Activated naive CD4-positive, alpha-beta T cell treated with Interleukin-2 at 50 U/mL for 16 hours (primary cell): ENCODE results near the gene MPZL3.

Experiments
- DNase-seq: peaks from one replicate; pipeline ENCODE4 v3.0.0-alpha.2; 2020

Gene MPZL3, protein sequence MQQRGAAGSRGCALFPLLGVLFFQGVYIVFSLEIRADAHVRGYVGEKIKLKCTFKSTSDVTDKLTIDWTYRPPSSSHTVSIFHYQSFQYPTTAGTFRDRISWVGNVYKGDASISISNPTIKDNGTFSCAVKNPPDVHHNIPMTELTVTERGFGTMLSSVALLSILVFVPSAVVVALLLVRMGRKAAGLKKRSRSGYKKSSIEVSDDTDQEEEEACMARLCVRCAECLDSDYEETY

DNA sequence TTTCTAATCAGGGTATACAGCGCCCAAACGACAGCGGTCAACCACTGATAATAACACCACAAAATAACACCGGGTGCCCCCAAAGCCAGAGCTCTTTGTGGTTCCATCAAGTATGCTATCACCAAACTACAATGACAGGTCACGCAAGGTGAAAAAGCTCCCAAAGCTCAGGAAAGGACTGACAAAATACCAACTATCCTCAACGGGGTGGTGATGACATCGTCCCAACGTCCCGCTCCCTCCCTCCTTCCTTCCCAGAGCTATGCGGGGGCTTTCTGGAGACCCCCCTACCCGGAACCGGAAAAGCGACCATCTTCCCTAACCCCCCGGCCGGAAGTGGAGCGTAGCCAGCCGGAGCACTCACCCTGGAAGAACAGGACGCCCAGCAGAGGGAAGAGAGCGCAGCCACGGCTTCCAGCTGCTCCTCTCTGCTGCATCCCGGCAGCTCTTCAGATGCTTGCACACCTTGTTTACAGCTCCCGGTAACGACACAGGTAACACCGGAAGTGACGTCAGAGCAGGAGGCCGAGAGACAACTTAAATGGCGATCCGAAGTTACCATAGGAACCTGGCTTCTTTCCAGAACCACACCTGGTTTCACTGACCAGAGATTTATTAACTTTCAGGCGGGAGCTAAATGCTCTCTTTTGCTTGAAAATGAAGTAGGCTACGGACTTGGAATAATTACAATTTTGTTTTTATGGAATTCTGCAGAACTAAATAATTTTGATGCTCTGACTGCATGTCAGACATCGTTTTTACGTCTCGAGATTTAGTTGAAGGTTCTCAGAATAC, at the start of gene MPZL3:
Gene MPZL3 (minus strand): TSS at position 508 of the 795 bp plus-strand sequence. CDS start 71 bp downstream, at position 437.
- DNase-seq = peak; percentile 78

DNA sequence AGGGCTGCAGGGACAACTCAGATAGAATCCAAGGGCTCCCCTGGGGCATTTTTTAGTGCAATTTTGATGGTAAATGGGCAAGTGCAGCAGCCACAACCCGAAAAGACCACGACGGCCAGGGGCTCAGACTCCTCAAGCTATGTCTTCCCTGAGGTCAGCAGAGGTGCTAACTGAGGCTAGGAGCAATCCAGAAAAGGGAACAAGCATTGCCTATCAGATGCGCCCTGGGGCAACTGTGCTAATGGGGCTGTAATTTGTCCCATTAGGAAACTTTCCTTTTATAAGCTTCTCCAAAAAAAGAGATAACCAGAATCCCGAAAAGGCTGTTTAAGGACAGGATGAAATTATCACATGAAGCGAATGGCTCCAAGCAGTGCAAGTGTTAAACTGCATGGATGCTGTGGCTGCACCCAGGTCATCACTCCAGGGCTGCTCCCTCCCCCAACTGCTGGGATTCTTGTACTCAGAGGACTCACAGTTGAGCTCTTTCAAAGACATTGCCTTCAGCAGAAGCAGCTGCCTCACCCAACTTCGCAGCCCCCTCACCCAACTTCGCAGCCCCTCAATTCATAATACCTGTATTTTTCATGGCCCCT, 49.5 kb upstream of the MPZL3 start:
- no peak for DNase-seq

DNA sequence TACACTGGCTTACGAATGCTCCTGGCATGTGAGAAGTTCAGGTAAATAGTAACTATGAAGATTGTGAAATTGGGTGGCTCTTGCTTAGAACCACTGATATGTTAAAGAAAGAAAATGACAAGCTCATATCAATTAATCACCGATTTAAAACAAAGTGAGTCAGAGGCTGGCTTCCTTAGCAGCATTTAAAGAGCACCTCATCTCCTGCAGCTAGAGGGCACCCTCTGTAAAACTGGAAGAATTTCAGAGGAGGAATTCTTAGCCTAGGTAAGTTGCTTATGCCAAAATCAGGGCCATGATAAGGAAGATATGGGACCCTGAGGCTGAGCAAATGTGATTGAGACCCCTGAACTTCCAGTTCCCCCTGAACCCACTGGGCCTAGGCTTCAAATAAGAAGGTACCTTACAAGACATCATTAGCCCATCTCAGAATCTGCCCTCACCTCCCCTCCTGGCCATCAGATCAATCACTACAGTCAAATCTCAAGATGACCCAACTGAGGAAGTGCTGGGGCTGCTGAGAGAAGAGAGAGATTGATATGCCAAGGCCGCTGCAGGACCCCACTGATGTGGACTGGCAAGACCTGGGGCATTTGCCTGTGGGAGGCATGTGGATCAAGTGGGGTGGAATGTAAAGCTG, 43.8 kb upstream of the MPZL3 start:
- DNase-seq = peak; percentile 53

DNA sequence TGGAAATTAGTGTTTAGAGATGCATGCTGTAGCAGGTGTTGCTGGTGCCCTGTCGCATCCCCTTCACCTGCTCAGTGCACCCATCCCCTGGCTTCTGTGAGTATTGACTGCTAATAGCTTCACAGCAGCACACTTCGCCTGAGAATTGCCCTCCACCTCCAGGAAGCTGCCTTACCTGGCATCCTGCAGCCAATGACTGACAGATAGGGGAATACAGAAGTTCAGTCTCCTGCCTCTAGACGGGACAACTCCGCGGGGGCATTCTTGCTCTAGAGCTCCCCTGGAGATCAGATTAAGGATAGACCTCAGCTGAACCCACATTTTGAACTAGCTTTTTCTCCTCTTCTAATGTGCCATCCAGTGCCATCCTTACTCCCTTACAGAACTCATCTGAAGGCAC, 43.0 kb upstream of the MPZL3 start:
- DNase-seq = no peak

DNA sequence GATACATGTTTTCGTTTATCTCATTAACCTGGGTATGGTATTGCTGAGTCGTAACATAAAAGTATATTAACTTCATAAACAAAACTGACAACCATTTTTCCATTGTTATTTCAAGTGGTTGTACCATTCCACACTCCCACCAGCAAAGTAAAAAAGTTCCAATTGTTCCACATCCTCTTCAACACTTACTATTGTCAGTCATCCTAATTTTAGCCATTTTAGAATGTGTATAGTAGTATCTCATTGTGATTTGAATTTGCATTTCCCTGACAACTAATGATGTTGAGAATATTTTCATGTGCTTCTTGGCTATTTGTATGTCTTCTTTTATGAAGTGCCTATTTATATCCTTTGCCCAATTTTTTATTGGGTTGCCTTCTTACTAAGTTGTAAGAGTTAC, 41.9 kb upstream of the MPZL3 start:
- no peak for DNase-seq

DNA sequence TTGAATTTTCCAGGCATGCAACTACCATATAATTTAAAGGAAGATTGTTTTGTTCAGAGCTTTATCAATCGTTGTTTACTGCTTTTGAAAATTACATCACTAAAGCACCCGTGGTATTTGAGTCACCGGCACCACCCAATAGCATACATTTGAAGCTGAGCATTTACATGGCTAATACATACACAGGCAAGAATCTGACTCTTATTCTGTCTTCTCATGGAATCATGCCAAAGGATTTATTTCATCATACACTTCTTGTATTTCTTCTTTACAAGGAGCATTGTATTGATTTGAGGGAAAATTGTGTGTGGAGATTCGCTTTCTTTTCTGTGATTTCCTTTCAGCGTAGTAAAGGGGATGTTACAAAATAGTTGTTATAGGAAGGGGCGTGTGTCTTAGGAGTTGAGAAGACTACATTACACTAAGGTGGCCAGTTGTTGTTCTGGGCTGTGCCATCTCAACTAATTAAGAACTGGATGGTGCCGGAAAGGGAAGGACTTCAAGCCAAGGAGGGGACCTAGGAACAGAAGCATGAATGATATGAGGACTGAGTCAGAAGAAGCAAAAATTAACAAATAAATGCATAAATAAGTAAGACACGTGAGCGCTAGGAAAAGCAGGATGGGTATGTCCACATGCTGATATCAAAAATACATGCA, 39.4 kb upstream of the MPZL3 start:
- DNase-seq = no peak

DNA sequence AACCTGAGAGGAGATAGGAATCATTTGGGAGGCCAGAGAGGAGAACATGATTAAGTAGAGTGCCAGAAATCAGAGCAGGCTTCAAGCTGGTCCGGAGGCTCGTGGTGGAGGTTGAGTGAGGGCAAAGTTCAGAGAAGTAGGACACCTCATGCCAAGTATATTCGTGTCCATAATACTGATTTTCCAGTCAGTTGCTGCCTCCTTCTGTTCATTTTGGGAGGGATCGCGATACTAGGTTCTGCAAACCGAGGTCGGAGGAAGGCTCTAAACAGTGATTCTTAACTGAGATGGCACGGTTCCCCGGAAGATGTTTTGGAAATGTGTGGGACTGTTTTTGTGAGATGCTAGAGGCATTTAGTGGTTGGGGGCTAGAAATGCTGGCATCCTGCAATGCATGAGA, 38.8 kb upstream of the MPZL3 start:
- DNase-seq = peak; percentile 39

DNA sequence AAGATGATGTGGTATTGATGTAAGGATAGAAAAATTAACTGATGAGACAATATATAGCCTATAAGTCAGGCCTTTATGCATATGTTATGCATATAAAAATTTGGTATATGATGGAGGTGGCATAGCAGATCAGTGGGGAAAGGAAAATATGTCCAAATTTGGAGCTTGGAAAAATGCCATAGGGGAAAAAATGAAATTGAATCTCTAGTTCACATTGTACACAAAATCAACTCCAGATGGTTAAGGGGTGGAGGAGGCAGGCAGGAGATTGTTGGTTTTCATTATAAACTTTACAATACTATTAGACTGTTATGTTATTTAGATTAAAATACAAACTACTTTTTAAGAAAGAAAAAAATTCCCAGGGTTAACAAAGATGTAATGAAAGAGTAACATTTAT, 37.2 kb upstream of the MPZL3 start:
- no peak for DNase-seq

DNA sequence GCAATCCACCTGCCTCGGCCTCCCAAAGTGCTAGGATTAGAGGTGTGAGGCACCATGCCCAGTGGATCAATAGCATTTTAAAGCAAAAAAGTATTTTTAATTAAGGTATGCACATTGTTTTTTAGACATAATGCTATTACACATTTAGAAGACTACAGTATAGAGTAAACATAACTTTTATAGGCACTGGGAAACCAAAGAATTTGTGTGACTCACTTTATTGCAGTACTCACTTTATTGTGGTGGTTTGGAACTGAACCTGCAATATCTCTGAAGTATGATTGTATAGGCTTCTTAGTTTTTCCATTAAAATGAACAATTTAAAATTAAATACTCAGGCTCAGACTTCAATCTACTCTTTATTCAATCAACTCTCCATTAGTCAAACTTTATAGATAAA, 34.8 kb upstream of the MPZL3 start:
- no peak for DNase-seq

DNA sequence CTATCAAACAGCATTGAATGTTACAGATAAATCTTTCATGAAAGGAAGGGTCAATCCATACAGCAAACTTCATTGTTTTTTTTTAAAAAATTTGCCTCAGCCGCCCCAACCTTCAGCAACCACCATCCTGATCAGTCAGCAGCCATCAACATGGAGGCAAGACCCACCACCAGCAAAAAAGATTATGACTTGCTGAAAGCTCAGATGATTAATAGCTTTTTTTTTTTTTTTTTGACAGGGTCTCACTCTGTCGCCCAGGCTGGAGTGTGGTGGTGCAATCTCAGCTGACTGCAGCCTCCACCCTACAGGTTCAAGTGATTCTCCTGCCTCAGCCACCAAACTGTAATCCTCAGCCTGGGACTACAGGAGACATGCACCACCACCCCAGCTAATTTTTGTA, 34.4 kb upstream of the MPZL3 start:
- DNase-seq = no peak

DNA sequence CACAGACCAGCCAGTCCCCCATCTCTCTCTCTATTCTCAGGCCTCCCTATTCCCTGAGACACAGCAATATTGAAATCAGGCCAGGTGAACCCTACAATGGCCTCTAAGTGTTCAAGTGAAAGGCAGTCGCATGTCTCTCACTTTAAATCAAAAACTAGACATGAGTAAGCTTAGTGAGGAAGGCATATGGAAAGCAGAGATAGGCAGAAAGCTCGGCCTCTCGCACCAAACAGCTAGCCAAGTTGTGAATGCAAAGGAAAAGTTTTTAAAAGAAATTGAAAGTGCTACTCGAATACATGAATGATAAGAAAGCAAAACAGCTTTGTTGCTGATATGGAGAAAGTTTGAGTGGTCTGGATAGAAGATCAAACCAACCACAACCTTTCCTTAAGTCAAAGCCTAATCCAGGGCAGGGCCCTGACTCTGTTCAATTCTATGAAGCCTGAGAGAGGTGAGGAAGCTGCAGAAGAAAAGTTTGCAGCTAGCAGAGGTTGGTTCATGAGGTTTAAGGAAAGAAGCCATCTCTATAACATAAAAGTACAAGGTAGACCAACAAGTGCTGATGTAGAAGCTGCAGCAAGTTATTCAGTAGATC, 31.7 kb upstream of the MPZL3 start:
- DNase-seq = no peak

DNA sequence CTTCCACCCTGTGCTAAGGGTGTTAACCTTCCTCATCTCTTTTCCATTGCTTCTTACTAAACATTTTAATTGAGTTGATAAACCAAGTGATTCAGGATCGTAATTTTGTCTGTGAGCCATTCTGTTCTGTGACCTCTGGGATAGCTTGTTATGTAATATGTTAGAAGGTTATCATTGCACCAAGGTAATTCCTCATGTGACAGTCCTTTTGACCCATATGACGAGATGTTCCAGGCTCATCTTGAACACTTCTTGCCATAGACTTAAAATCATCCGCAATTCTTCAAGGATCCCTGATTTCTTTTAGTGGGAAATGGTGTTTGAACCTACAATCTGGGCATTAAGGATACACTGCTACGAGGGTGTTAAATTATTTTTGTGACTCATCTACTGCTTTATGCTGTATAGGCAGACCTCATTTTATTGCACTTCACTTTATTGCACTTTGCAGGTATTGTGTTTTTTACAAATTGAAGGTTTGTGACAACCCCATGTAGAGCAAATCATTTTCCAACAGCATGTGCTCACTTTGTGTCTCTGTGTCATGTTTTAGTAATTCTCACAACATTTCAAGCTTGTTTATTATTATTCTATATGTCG, 31.0 kb upstream of the MPZL3 start:
- no peak for DNase-seq

DNA sequence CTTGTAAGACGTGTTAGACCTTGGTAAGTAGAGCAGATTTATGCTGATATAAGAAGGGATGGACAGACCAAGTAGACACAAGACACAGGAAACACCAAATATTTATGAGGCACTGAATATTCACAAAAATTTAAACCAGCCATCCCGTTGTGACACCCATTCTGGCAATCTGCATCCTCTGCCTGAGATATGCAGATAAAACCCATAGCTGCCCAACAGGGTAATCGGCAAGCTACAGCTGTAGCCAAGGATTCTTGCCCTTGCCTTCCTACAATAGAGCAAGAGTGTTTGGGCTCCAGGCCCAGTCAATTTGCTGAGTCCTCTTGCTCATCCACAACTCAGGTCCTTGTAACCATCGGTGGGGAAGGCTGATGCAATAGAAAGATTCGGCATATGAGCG, 30.4 kb upstream of the MPZL3 start:
- no peak for DNase-seq

DNA sequence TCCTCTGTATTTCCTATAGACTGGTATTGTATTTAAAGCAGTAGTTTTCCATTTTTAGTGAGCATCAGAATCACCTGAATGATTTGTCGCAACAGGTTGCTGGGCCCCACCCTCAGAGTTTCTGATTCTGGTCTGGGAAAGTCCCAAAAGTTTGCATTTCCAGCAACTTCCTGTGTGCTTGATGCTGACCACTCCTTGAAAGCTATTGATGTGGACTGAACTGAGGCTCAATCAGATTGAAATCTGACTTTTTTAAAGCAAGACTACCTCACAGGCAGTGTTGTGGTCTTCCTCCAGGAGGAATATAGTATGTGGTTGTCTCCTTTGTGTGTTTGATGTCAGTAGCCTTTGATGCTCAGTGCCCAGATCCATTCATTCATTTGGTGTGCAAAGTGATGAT, 29.1 kb upstream of the MPZL3 start:
- no peak for DNase-seq

DNA sequence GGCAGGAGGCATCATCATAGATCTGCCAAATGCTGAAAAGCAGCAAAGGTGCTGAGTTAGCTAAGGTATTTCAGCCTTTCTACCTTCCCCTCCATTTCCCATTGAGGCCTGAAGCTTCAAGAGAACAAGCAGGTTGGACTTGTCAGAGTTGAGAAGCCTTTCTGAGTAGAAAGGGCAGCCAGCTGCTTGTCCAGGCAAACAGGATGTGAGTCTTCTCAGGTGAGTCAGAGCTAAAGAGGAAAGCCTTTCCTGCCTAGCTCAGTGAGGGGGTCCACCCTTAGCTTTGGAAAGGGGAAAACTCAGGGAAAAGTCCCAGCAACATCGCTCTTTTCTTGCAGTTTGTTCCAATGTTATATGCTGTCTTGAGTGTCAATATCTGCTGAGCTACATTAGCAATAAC, 25.1 kb upstream of the MPZL3 start:
- DNase-seq = no peak

DNA sequence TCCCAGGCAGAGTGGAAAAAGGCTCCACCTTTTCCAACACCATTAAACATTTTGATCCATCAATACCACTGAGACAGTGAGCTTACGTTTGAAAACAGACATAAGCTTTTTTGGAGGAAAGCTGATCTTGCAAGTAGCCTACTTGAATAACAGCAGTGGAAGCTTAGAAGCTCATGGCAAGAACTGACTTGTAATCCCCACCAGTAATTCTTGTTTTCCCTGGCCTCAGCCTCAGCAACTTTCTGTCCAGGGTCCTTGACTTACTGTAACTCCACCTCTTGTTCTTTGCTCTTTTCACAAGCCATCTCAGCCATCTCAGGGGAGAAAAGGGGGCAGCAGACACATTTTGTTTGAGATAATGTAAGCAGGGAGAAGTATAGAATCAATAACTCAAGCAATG, 24.3 kb upstream of the MPZL3 start:
- no peak for DNase-seq

DNA sequence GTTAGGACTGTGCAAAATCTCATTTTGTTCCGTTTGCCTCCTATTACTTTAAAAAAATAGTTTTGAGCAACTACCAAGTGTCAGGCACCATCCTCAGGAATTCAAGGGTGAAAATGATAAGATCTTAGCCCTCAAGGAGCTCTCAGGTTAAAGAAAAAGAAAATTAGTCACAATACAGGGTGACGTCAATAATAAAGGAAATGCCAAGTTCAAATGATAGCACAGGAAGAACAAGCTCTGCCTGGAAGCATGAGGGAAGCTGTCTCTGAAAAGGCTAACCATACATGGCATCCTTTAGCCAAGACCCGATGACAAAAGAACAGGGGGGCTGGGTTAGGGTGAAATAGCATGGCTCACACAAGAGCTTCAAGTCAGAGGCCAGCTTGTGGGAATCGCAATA, 23.0 kb upstream of the MPZL3 start:
- DNase-seq = no peak

DNA sequence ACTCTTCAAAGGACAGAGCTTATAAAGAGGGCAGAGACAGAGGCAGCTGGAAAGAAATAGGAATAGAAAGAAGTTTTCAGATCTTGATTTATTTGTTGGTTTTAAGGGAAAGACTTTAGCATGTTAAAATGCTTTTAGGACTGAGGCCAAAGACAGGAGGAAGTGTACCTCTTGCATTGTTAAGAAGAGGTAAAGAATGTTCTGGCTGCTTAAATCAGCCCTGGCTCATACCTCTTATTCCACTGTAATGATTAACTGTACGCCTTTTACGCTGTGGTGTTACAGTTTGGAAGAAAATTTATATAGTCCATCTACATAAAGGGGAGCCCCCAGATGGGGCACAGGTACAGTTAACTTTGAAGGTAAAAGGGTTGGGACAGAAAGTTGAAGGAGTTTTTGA, 22.0 kb upstream of the MPZL3 start:
- DNase-seq = no peak

DNA sequence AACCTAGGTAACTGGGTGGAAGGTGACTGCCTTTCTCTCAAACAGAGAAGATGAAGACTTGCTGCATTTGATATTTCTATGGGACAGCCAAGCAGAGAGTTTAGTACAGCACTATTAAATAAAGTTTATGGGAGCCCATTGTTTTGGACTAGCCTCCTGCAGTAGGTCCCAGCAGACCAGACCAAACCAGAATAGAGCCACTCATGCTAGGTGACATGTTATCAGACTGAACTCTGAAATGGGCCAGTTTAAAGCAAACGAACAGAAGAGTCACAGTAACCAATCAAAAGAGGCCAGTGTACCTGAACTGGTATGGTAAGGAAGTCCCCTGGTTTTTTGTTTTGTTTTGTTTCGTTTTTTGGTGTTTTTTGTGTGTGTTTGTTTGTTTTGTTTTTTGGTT, 19.8 kb upstream of the MPZL3 start:
- DNase-seq = no peak

DNA sequence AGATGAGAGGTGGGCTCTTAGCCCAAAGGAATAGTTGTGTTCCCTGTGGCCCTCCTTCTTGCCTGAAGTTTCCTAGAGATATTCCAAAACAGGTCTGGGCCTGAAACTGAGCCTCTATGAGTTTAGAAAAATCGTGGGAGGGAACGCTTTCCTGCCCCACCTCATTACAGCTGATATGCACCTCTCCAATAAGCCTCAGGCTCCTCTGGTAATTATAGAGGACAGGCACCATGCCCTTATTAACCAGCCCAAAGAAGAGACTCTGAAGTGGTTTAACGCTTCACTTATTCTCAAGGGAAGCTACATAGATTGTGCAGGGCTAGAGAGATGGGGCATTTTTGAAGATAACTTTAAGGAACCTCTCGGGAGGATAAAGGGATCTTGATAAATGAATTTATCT, 15.3 kb upstream of the MPZL3 start:
- DNase-seq = no peak

DNA sequence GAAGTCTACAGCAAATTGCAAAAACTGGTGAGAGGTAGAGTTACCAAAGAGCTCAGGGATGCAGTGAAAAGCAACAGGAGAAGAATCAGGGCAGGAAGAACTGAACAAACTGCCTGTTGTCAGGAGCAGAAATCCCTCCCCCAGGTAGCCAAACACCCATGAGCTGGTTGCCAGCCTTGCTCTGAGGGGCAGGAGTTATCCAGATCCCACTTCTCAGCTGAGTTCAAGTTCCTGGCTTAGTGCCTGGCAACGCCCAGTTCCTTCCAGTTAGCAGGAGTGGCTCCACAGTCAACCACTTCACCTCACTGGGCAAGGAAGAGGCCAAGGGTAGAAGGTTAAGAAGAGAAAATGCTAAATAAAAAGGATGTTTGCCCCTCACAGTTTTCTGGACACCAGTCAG, 13.8 kb upstream of the MPZL3 start:
- DNase-seq = no peak
